Astrocyte of the spinal cord (primary cell): Measurements from ENCODE around the gene INPP4B.

ENCODE experiments used
- DNase-seq: peaks from one replicate; pipeline ENCODE4 v3.0.0; 2011; ENCODE audit warnings: low read depth, low spot score
- H3K4me3 ChIP-seq: 2 replicates; pipeline ENCODE4 v1.5.1; 2011; ENCODE audit warnings: low read depth, mild to moderate bottlenecking, low read length, moderate library complexity
- CTCF ChIP-seq: IDR thresholded peaks from 2 replicates; pipeline ENCODE4 v1.5.1; 2012; ENCODE audit warnings: low read depth, mild to moderate bottlenecking, low read length, inconsistent platforms
- in situ Hi-C: cut with HindIII; loops from 2 replicates; pipeline ENCODE4 v1.10.0; 2017; ENCODE audit warnings: low sequenced_read_pairs

Gene INPP4B

DNA sequence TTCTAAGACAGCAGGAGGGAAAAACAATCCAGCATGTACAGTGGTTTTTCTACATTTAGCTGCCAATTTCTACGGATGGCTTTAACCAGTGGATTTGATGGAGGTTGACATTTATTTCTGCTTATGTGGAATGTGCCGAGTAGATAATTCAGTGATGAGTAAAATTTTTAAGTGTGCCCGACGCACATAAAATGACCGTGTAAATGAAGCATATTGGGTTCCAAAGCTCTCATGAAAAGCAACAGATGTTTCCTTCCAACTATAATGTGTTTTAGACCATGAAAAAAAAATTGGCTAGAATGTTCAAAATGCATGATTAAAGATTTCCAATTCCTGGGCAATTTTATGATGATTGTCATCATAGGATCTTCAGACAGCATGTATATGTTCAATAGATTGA lies 14.1 kb downstream of the INPP4B start:
- in situ Hi-C loops, result no loop called here
- H3K4me3 ChIP-seq, result no peak overlapping the region
- DNase-seq, result no peak
- no peak for TF ChIP-seq CTCF

DNA sequence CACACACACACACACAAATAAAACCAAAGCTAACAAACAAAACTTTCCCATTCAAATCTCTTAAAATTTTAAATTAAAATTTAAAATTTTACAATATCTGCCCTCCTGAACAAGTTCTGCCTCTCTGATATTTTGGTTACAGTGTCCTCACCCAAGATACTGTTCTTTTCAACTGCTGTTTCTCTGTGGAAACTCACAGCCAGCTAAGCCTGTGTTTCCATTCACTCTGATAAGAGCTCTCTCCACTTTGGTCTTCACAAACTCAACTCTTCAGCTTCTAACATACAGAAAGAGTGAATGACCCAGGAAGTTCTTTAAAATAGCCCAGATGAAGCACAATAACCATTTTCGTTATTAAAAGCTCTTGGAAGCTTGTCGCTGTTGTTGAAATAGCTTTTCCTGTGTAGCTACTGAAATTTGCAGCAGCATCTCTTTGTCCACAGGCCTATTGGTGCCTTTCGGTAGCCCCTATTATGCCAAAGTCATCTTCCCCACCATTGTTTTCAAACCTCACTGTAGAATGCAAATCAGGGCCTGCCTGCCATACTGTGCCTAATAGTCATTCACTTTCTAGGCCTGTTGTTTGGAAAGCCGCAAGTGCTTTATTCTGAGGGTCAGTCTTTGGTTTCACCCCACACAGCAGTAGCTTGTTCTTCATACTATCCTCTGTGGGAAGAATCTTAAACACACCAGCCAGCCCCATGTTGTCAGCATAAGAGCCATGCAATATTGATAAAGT lies 19.4 kb downstream of the INPP4B start:
- no peak overlapping the region for H3K4me3 ChIP-seq
- no peak for DNase-seq
- in situ Hi-C loops, result no loop called here
- no peak for TF ChIP-seq CTCF

DNA sequence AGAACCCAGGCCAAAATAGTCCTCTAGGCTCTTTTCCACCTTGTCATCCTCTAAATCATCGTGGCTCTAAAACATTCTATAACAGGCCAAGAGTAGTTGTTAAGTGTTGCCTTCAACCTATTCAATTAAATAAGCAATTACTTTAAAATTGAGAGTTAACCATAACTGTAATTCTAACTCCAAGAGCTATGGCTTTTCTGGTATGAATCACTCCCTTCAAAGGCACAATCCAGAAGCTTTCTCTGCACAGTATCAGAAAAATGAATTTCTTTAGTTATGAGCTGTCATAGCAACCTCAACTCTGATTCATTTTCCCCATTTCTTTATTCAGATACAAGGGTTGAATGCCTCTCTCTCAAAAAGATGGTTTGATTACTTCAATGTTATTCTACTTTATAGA lies 21.7 kb downstream of the INPP4B start:
- DNase-seq, result peak; percentile 7
- no peak for TF ChIP-seq CTCF
- in situ Hi-C loops, result no loop called here
- H3K4me3 ChIP-seq, result no peak overlapping the region

- no peak for TF ChIP-seq CTCF
- in situ Hi-C loops, result no loop called here
- H3K4me3 ChIP-seq, result no peak overlapping the region
- DNase-seq, result no peak
Measured at GRCh38 chr4:142823796-142824195, 22.3 kb downstream of the INPP4B start.

DNA sequence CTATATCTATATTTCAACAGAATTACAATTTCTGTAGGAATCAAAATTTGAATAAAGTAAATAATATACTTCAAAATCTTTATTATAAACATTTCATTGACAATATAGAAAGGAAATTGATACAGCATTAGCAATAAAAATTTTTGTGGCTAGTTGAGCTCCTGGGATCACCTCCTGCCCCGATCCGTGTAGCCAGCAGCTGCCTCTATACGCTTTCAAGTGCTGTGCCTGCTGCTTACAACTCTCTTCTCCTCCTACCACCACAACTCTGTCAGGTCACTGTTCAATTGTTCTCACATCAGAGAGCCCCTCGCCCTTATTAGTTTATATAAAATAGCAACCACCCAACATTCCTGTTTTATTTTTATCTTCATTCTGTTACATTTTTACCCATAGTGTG lies 27.6 kb downstream of the INPP4B start:
- TF ChIP-seq CTCF, result no peak

GRCh38 chr4:142818031-142818430 lies 28.1 kb downstream of the INPP4B start:
- no peak for TF ChIP-seq CTCF
- H3K4me3 ChIP-seq, result no peak overlapping the region
- in situ Hi-C loops, result no loop called here
- peak; percentile 76 for DNase-seq

More for the DNA sequence above, 27.6 kb downstream of the INPP4B start:
- no peak for DNase-seq
- no peak overlapping the region for H3K4me3 ChIP-seq
- in situ Hi-C loops, result no loop called here
